Loucy (cell line): ENCODE measurements around the gene PRIMPOL.

ENCODE experiments used
- H2AFZ ChIP-seq: fragments of 200-600 bp; sonication (generic); 2 replicates; pipeline ENCODE4 v1.6.0; 2016; ENCODE audit warnings: antibody characterized with exemption, mild to moderate bottlenecking, low read length, moderate library complexity
- H3F3A ChIP-seq: fragments of 200-600 bp; 2 replicates; pipeline ENCODE4 v1.6.0; 2016; ENCODE audit warnings: antibody characterized with exemption, low read depth, mild to moderate bottlenecking
- H3K27me3 ChIP-seq: fragments of 200-600 bp; sonication (generic); 2 replicates; pipeline ENCODE4 v1.6.1; 2014; ENCODE audit warnings: low read length, mild to moderate bottlenecking; ENCODE audit not compliant: insufficient read depth, poor library complexity, severe bottlenecking
- H3K36me3 ChIP-seq: fragments of 200-600 bp; sonication (generic); 2 replicates; pipeline ENCODE4 v1.6.1; 2016; ENCODE audit warnings: low read length; ENCODE audit not compliant: insufficient read depth
- H3K4me1 ChIP-seq: fragments of 200-600 bp; sonication (generic); 2 replicates; pipeline ENCODE4 v1.5.1; 2014; ENCODE audit warnings: low read length, mild to moderate bottlenecking; ENCODE audit not compliant: insufficient read depth, poor library complexity, severe bottlenecking
- H3K4me2 ChIP-seq: fragments of 200-600 bp; sonication (generic); 2 replicates; pipeline ENCODE4 v1.6.0; 2014; ENCODE audit warnings: antibody characterized with exemption, low read length, low read depth, mild to moderate bottlenecking; ENCODE audit not compliant: poor library complexity, severe bottlenecking
- H3K4me3 ChIP-seq: fragments of 200-600 bp; sonication (generic); 2 replicates; pipeline ENCODE4 v1.5.1; 2014; ENCODE audit warnings: low read length, mild to moderate bottlenecking, mixed read lengths; ENCODE audit not compliant: poor library complexity, severe bottlenecking
- H3K79me2 ChIP-seq: fragments of 200-600 bp; sonication (generic); 2 replicates; pipeline ENCODE4 v1.6.1; 2014; ENCODE audit warnings: low read length; ENCODE audit not compliant: insufficient read depth
- H3K9ac ChIP-seq: fragments of 200-600 bp; sonication (generic); 2 replicates; pipeline ENCODE4 v1.6.0; 2014; ENCODE audit warnings: mild to moderate bottlenecking, low read depth, low read length, moderate library complexity; ENCODE audit not compliant: poor library complexity, severe bottlenecking
- H3K9me2 ChIP-seq: fragments of 200-600 bp; sonication (generic); replicated peaks from 2 replicates; pipeline ENCODE4 v1.6.1; 2016; ENCODE audit warnings: low read depth, low read length, mixed read lengths
- H3K9me3 ChIP-seq: fragments of 200-600 bp; sonication (generic); 2 replicates; pipeline ENCODE4 v1.6.1; 2014; ENCODE audit warnings: mild to moderate bottlenecking, antibody characterized with exemption, low read length, low read depth; ENCODE audit not compliant: insufficient read depth
- H4K20me1 ChIP-seq: fragments of 200-600 bp; sonication (generic); 2 replicates; pipeline ENCODE4 v1.6.0; 2014; ENCODE audit warnings: antibody characterized with exemption, low read length, mild to moderate bottlenecking; ENCODE audit not compliant: insufficient read depth, poor library complexity, severe bottlenecking
- EZH2phosphoT487 ChIP-seq: fragments of 200-600 bp; IDR thresholded peaks from 2 replicates; pipeline ENCODE4 v1.6.1; 2018; ENCODE audit warnings: antibody characterized with exemption, mild to moderate bottlenecking, moderate library complexity, borderline replicate concordance
- TF ChIP-seq, protein P1 (sequence below): fragments of 200-600 bp; sonication (generic); conservative IDR thresholded peaks from 2 replicates; pipeline ENCODE4 v1.5.1; 2014; ENCODE audit warnings: mild to moderate bottlenecking, antibody characterized with exemption, low read length

PRIMPOL gene

DNA sequence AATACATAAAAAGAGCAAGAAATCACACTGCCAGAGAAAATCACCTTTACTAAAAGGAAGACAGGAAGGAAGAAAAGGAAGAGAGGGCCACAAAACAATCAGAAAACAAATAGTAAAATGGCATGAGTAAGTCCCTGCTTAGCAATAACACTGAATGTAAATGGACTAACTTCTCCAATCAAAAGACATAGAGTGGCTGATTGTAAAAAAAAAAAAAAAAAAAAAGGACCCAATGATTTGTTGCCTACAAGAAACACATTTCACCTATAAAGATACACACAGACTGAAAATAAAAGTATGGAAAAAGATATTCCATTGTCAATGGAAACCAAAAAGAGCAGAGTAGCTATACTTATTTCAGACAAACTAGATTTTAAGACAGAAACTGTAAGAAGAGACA, 71.7 kb downstream of the PRIMPOL start:
- H2AFZ ChIP-seq: no peak overlapping the region
- TF ChIP-seq EZH2phosphoT487: no peak
- TF ChIP-seq, protein P1, sequence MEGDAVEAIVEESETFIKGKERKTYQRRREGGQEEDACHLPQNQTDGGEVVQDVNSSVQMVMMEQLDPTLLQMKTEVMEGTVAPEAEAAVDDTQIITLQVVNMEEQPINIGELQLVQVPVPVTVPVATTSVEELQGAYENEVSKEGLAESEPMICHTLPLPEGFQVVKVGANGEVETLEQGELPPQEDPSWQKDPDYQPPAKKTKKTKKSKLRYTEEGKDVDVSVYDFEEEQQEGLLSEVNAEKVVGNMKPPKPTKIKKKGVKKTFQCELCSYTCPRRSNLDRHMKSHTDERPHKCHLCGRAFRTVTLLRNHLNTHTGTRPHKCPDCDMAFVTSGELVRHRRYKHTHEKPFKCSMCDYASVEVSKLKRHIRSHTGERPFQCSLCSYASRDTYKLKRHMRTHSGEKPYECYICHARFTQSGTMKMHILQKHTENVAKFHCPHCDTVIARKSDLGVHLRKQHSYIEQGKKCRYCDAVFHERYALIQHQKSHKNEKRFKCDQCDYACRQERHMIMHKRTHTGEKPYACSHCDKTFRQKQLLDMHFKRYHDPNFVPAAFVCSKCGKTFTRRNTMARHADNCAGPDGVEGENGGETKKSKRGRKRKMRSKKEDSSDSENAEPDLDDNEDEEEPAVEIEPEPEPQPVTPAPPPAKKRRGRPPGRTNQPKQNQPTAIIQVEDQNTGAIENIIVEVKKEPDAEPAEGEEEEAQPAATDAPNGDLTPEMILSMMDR: no peak
- H3K4me1 ChIP-seq: peaks cover 23% of the 10 kb centered on the region
- no peaks in the 10 kb centered on the region for H3K9me3 ChIP-seq
- peaks cover 38% of the 10 kb centered on the region for H4K20me1 ChIP-seq
- peaks cover 86% of the 10 kb centered on the region for H3K79me2 ChIP-seq
- no peaks in the 10 kb centered on the region for H3F3A ChIP-seq
- no peaks in the 10 kb centered on the region for H3K9me2 ChIP-seq
- H3K4me2 ChIP-seq: peak overlapping the region; percentile 23
- H3K36me3 ChIP-seq: peaks cover 94% of the 10 kb centered on the region
- no peaks in the 10 kb centered on the region for H3K27me3 ChIP-seq
- H3K4me3 ChIP-seq: no peak overlapping the region
- H3K9ac ChIP-seq: no peak overlapping the region

DNA sequence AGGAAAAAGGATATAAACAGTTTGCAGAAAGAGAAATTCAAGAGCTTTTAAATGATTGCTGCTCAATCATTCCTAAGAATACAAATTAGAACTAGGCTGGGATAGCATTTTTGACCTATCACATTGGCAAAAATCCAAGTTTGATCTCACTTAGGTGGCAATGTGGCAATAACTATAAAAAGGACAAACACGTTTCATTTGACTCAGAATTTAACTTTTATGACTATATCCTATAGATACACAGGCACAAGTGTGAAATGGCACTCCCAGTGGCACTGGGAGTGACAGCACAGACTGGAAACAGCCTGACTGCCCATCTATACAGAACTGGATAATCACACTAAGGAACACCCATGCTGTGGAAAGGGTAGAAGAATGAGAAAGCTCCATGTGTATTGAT, 73.3 kb downstream of the PRIMPOL start:
- Histone ChIP-seq H3K9me3 (no peaks in the 10 kb centered on the region), H3F3A (no peaks in the 10 kb centered on the region), H3K36me3 (peaks cover 91% of the 10 kb centered on the region), H3K9ac (no peak overlapping the region), H3K4me2 (peak overlapping the region; percentile 3), H3K79me2 (peaks cover 90% of the 10 kb centered on the region), H3K4me3 (no peak overlapping the region), H3K4me1 (peaks cover 25% of the 10 kb centered on the region), H3K27me3 (no peaks in the 10 kb centered on the region), H3K9me2 (no peaks in the 10 kb centered on the region), H4K20me1 (peaks cover 45% of the 10 kb centered on the region), H2AFZ (no peak overlapping the region)
- TF ChIP-seq, protein P1: peak; percentile 60
- no peak for TF ChIP-seq EZH2phosphoT487

DNA sequence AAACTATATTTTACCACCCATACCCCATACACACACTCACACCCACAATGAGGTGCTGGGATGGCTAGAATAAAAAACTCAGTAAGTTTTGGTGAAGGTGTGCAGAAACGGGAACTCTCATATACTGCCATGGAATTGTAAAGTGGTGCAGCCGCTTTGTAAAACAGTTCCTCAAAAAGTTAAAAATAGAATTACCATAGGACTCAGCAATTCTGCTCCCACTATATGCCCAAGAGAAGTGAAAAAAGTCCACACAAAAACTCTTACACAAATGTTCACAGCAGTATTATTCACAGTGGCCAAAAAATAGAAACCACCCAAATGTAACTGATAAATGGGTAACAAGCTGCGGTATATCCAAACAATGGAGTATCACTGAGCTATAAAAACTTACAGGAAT, 77.9 kb downstream of the PRIMPOL start:
- Histone ChIP-seq H4K20me1 (peaks cover 58% of the 10 kb centered on the region), H3K79me2 (peaks cover 90% of the 10 kb centered on the region), H3K36me3 (peaks cover 72% of the 10 kb centered on the region), H3K4me2 (peak overlapping the region; percentile 97), H3F3A (no peaks in the 10 kb centered on the region), H3K4me3 (peak overlapping the region; percentile 13), H3K4me1 (peaks cover 55% of the 10 kb centered on the region), H3K9me2 (no peaks in the 10 kb centered on the region), H3K9ac (no peak overlapping the region), H3K27me3 (no peaks in the 10 kb centered on the region), H3K9me3 (no peaks in the 10 kb centered on the region), H2AFZ (no peak overlapping the region)
- TF ChIP-seq, protein P1: no peak
- TF ChIP-seq EZH2phosphoT487: no peak
